Hematopoietic multipotent progenitor cell (in vitro differentiated cells): Measurements from ENCODE around the gene TACSTD2. TPM values are rescaled to one million over a fixed set of nuclear protein-coding genes. Genes with fewer than 3 reads are reported as not detected.
"Not testable (repeated sequence)": the region's sequence is repeated elsewhere in the genome, so short reads cannot be mapped to it uniquely, and the experiment has no call there.

Experiments used
- DNase-seq, 3 donors: peaks; one replicate each; pipeline ENCODE4 v3.0.0-alpha.2; 2011 to 2015; ENCODE audit warnings: low read depth in 2 of 3, low spot score in 2 of 3
- total RNA-seq: library from RNA; depleted of rRNA; stranded (reverse); fragments of >200 nt; gene quantifications from one replicate; pipeline ENCODE4 v1.2.3, GENCODE V29; 2012

TACSTD2 gene, protein sequence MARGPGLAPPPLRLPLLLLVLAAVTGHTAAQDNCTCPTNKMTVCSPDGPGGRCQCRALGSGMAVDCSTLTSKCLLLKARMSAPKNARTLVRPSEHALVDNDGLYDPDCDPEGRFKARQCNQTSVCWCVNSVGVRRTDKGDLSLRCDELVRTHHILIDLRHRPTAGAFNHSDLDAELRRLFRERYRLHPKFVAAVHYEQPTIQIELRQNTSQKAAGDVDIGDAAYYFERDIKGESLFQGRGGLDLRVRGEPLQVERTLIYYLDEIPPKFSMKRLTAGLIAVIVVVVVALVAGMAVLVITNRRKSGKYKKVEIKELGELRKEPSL
- 0.27 TPM for total RNA-seq

DNA sequence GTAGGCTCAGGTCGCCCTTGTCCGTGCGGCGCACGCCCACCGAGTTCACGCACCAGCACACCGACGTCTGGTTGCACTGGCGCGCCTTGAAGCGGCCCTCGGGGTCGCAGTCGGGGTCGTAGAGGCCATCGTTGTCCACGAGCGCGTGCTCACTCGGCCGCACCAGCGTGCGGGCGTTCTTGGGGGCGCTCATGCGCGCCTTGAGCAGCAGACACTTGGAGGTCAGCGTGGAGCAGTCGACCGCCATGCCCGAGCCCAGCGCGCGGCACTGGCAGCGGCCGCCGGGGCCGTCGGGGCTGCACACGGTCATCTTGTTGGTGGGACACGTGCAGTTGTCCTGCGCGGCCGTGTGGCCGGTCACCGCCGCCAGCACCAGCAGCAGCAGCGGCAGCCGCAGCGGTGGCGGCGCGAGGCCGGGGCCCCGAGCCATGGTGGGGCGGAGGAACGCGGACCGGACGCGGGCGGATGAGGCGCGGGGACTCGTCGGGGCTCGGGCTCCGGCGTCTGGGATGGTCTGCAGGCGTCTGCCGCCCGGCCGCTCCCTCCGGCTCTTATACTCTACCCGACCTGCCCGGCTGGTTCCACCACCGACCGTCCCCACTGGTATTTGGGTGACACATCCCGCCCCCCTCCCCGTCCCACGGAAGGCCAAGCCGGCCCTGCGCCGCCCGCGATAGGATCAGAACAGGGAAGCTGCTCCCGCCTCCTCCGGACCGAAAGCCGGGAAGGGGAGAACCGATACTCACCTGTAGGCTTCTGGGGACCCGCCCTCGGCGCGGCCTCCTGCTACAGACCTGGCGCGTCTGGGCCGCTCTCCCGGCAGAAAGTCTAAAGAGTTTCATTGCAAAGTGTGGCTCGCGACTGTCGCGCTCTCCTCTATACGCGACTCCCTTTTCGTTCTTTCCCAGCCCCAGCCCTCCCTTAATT lies at the start of gene TACSTD2:
TSS of gene TACSTD2 (minus strand) at position 526 of the 927 bp plus-strand sequence. CDS start at position 430, 96 bp downstream.
- DNase-seq = no peak

GRCh38 chr1:58626293-58626692 lies 49.2 kb upstream of the TACSTD2 start:
- no peak for DNase-seq

GRCh38 chr1:58623259-58623658 lies 46.2 kb upstream of the TACSTD2 start:
- DNase-seq = not testable (repeated sequence)

- DNase-seq = no peak
These were observed 45.5 kb upstream of the TACSTD2 start for GRCh38 chr1:58622571-58622970.

DNA sequence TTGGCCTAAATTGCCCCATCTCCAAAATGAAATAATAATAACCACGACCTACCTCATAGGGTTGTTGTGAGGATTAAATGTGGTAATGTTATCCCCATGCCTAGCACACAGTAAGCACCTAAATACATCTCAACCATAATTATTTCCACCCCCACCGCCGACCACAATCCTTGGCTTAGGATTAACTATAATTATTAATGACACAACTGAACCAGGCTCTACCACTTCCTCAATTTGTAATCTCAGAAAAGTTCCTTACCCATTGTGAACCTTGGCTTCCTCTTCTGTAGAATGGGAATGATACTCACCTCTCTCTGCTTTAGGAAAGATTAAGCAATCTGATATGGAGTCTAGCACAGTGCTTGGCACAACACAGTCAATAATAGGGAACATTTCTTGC lies 44.3 kb upstream of the TACSTD2 start:
- peak in 1 of 3 donors; percentile 53 for DNase-seq

GRCh38 chr1:58620926-58621325 lies 43.9 kb upstream of the TACSTD2 start:
- DNase-seq = peak in 1 of 3 donors; percentile 46

DNA sequence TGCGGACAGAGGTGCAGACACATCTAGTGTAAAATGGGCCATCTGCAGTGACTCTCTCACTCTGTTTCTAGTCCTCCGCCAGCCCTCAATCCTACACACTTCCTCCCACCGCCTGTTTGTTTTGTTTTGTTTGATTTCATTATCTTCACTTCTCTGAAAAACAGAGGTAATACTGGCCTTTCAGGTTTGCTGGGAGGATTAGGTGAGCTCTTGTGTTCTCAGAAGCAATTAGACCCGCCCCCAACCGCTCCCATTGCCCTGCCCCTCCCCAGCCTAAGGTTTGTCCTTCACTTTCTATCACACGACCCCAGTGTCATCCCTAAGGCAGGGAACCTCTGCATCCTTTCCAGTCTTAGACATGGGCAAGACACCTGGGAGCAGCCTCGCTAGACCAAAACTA lies 43.2 kb upstream of the TACSTD2 start:
- peak in 1 of 3 donors; percentile 3 for DNase-seq

DNA sequence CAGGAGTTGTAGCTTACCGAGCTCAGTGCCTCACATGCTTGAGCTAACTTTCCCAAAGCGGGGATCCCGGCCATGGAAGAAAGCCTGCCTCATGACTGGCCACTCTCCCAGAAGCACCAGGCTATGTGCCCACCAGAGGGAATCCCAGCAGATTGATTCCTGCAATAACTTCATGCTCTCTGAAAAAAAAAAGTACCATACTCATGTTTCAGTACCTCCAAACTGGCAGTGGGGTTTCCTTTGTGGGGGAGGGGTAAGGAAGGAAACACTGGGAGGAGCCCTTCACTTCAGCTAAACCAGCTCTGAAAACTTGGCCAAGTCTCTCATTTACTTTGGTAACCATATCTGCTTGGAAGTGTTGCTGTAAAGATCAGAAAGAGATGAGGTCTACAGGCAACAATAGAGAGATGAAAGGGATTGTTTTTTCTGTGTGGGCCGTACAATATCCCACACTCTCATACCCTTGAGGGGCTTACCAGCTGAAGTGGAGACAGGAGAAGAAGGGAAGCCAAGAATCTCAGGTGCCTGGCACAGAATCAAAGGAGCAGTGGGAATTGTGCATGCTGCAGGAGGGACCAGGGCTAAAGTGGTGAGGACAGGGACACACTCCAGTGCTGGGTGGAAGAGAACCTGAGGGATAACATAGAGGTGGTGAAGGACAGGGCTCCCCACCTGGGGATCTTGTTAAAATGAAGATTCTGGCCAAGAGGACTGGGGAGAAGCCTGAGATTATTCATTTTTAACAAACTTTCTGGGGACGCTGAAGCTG lies 42.4 kb upstream of the TACSTD2 start:
- peak in 1 of 3 donors; percentile 58 for DNase-seq

- peak in 2 of 3 donors; percentile 73 to 77 for DNase-seq
These were observed 41.3 kb upstream of the TACSTD2 start for GRCh38 chr1:58618303-58618702.

DNA sequence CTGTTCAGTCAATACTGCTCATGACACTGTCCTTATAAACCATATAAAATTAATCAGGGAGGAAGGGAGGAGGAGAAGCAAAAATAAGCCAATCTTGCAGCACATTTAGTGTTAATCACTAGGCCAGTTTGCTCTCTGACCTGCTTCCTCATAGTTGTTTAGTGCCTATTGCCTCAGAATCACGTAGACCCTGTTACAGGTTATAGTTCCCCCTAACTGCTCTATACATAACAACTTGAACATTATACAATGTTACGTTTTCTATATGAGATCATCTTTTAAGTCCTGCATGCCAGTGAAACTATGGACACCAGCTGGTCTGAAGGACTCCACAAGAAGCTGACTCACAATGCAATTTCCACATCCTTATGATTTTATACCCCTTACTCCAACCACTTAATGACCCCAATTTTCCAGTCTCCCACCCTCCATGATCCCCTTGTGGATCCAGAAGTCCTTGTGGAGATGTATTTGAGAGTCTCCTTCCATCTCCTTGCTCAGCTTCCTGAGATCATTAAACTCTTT lies 34.9 kb upstream of the TACSTD2 start:
- no peak for DNase-seq

DNA sequence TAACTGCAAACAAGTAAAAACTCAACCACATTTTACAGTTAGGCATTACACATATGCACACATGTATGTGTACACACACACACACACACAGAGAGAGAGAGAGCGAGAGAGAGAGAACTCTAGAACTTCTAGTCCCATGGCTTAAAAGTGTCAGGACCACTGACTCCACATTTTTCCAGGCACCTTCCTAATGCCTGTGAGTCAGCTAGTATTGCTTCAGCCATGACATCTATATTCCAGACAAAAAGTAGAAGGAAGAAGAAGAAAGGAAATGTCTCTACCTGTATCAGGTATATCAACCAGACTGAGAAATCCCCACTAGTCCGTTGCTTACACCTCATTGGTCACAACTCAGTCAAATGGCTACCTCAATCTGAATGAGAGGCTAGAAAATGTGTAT lies 31.9 kb upstream of the TACSTD2 start:
- no peak for DNase-seq

DNA sequence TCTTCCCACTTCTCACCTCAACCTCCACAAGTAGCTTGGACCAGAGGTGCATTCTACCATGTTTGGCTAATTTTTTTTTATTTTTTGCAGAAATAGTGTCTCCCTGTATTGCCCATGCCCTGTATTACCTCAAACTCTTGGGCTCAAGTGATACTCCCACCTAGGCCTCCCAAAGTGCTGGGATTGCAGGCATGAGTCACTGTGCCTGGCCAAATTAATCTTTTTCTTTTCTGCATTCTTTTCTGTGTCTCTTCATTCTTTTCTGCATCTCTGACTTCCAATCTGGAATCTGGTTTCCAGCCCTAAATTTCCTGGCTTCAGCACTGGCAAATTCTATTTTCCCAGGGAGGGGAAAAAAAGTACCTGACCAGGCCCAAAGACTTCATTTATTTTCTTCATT lies 31.2 kb upstream of the TACSTD2 start:
- no peak for DNase-seq

- no peak for DNase-seq
These were observed 30.3 kb upstream of the TACSTD2 start for GRCh38 chr1:58607391-58607790.

DNA sequence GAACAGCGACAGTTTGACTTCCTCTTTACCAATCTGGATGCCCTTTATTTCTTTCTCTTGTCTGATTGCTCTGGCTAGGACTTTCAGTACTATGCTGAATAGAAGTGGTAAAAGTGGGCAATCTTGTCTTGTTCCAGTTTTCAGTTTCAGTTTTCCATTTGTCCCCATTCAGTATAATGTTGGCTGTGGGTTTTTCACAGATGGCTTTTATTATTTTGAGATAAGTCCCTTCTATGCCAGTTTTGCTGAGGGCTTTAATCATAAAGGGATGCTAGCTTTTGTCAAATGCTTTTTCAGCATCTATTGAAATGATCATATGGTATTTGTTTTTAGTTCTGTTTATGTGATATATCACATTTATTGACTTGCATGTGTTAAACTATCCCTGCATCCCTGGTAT lies 24.9 kb upstream of the TACSTD2 start:
- DNase-seq = not testable (repeated sequence)

GRCh38 chr1:58597996-58598395 lies 20.9 kb upstream of the TACSTD2 start:
- DNase-seq = peak in 1 of 3 donors; percentile 52

- DNase-seq = no peak
These were observed 20.0 kb upstream of the TACSTD2 start for GRCh38 chr1:58597076-58597475.

- no peak for DNase-seq
These were observed 19.6 kb upstream of the TACSTD2 start for GRCh38 chr1:58596631-58597052.

DNA sequence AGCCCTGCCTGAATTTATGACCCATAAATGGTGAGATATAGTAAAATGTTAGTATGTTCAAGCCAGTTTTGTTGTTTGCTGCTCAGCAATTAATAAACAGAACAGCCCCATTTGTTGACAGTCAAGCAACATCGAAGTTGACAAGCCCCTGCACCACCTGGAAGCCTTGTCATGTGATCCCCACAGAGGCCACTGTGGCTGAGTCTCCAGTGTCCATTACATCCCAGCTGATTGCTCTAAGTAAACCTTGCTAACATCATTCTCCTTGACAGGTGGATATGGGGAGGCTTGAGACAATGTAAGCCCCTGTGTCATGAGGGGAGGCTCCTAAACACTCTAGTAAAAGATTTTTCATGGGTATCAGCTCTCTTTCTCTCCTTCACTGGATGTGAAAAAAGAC lies 17.5 kb upstream of the TACSTD2 start:
- no peak for DNase-seq

DNA sequence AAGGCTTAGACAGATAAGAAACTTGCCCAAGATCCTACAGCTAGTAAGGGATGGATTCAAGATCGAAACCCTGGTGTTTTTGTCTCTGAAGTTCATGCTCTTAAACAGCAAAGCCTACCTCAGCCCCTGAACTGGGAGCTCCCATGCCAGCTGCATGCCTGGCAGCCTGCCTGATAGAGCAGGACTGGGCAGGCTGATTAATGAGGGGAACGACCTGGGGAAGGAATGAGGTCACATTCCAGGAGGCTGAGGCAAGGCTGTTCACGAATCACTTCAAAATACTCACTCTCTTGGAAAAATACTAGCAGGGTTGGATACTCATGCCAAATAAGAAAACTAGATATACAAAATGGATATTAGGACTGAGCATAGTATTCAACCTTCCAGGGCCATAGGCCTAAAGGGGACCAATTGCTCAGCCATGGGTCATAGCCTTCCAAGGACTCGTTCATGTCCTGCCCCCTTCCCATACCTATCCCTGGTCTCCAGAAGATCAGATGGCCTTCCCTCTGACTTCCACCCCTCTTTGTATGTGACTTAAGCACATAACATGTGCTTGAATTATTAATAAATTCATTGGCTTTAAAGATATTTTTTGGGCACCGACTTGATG lies 15.6 kb upstream of the TACSTD2 start:
- DNase-seq = no peak

DNA sequence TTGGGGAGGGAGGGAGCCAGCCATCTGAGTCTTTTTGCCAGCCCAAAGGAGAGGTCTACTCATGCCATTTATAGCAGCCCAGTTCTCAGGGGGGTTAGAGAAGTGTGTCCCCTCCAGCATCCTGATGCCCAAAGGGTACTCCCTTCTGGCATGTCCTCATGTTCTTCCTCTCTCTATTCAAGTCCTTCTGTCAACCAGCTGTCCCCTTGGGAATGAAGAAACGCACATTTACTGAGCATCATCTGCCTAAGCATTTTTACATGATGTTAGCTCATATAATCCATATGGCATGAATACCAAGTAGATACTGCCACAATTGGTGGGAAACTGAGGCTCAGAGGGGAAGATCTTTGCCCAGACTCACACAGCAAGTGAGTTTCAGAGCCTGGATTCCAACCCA lies 14.8 kb upstream of the TACSTD2 start:
- DNase-seq = no peak
